Suppressor macrophage treated with lipopolysaccharide for 1 hour (primary cell): ENCODE measurements around the gene NOL11.
"Not testable (repeated sequence)": the region's sequence is repeated elsewhere in the genome, so short reads cannot be mapped to it uniquely, and the experiment has no call there.

Experiments used
- DNase-seq, 3 donors: peaks; one replicate each; pipeline ENCODE4 v3.0.0-alpha.2; 2020 to 2022

NOL11 gene

DNA sequence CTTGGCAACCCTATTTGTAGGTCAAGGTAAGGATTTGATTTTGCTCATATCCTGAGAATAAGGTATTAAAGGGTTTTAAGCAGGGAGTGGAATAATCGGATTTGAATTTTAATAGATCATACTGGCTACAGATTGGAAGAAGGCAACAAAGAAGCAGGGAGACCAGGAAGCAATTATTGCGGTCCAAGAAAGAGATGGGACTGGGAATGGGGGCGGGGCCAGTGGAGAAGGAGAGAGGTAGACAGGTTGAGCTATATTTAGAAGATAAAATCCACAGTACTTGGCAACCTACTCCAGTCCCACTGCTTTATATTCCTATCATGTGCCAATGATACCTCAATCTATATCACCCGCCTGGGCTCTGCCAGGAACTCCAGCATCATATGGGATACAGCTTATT lies 5.8 kb upstream of the NOL11 start:
- no peak for DNase-seq

DNA sequence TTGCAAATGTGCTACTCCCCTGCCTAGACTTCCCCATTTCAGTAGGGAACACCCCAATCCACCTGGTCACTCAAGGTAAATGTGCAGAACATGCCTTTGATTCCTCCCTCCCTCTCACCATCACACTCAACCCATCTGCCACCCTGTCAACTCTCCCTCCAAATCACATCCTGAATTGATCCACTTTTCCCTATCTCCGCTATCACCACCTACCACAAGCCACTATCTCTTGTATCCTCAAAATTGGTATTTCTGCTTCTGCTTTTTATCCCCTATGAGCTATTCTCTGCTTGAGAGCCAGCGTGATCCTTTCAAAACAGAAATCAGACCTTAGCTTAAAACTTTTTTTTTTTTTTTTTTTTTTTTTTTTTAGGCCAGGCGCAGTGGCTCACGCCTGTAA lies 5.4 kb upstream of the NOL11 start:
- DNase-seq, result no peak

DNA sequence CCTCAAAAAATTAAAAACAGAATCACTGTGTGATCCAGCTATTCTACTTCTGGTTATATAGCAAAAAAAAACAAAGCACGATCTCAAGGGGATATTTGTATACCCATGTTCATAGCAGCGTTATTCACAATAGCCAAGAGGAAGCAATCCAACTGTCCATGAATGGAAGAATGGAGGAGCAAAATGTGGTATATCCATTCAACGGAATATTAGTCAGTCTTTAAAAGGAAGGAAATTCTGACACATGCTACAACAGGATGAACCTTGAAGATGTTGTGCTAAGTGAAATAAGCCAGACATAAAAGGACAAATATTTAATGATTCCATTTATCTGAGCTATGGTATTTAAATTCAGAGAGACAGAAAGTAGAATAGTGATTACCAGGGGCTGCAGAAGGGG lies 4.6 kb upstream of the NOL11 start:
- no peak for DNase-seq

DNA sequence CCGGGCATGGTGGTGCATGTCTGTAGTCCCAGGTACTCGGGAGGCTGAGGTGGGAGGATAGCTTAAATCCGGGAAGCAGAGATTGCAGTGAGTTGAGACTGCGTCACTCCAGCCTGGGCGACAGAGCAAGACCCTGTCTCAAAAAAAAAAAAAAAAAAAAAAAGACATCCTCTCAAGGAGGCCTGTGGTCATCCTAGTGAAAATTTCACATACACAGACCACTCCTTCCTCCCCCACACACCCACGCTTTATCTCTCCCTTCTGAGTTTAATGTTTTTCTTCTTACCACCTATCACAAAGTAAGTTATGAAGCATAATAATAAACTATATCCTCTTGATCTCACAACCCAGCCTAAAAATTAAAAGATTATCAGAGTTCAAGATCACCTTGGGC lies 1.3 kb upstream of the NOL11 start:
- no peak for DNase-seq

DNA sequence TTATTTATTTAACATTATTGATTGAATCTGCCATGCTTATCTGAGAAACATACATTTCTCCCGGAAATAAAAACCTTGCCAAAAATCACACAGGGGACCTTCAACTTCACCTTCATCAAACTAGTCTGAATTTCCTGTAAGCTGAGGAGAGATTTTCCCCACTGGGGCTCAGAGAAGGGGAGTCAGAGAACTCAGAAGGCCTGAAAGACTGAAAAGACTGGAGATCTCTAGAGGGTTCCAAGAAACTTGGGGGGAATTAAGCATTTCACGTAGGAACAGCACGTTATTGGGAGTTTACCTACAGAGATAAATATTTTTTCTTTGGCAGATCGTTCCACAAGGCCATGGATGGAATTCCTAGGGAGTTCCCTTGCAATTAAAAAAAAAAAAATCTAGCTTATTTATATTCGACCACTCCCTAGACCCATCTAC lies 528 bp upstream of the NOL11 start:
- peak in 1 of 3 donors; percentile 15 for DNase-seq

DNA sequence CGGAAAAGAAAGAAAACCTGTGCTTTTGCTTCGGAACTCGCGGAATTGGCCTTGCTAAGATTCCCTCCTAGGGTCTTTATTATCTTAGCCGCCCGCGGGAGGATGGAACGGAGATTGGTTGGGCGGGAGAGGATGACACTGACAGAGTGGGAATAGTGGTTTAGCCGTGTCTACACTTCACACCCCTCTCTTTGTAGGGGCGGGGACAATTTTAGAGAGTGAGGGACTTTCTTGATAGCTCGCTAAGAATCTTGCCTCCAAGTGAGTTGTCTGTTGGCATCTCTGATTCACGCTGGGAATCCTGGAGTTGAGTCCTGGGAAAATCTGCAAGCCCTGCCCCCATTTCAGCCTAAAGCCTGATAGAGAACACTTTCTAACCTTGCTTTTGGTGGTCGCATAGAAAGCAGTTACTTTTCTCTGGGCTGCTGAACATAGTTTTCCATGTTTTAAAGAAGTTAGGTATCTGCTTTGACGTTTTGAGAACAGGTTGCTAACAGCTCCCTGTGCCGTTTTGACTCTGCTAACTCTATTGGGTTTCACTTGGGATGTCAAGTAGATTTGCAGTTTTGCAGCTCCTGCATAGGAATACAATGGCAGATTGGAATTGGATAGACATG lies 697 bp downstream of the NOL11 start:
- DNase-seq, result peak; percentile 66 to 76 (median 71)

DNA sequence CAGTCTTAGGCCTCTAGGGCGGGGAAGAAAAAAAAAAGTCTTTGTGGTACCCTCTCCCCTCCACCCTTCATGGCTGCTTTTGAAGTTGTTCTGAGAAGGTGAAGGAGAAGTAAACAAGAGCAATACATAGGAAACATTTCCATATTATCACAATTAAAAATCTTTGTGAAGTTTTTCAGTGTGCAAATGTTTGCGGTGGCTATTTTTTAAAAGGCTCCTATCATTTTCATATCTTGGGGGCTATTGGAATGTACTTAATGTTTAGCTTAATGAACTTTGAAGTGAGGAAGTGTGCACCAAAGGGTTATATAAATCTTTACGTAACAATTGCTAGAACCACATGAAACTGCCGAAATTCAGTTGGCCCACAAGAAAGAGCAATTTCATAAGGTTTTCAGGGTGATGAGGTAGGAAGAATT lies 7.6 kb downstream of the NOL11 start:
- no peak for DNase-seq

DNA sequence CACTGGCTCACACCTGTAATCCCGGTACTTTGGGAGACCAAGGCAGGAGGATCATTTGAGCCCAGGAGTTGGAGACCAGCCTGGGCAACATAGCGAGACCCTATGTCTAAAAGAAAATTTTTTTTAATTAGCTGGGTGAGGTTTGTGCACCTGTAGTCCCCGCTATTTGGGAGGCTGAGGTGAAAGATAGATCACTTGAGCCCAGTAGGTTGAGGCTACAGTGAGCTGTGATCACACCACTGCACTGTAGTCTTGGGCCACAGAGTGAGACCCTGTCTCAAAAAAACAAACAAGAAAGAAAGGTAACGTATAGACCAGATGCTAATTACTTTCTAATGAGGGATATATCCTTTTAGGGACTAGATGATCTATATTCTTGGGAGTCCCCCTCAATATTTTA lies 8.1 kb downstream of the NOL11 start:
- DNase-seq, result no peak

DNA sequence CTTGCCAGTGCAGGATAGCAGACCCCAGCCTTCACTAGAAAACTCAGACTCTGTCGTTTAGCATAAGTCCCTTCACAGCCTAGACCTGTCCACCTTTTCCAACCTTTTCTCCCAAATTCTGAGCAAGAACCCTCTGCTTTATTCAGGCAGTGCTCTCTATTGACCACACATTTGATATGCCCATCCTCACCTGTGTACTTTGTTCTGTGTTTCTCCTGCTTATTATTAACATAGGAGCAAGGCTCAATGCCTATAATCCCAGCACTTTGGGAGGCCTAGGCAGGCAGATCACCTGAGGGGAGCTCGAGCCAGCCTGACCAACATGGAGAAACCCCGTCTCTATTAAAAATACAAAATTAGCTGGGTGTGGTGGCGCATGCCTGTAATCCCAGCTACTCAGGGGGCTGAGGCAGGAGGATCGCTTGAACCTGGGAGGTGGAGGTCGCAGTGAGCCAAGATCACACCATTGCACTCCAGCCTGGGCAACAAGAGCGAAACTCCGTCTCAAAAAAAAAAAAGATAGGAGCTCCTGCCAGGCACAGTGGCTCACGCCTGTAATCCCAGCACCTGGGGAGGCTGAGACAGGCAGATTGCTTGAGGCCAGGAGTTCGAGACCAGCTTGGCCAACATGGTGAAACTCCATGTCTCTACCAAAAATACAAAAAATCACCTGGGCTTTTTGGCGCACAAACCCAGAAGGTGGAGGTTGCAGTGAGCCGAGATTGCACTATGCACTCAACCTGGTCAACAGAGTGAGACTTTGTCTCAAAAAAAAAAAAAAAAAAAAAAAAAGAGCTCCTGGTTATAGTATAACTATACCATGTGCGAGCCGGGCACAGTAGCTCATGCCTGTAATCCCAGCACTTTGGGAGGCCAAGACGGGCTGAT lies 9.7 kb downstream of the NOL11 start:
- DNase-seq, result not testable (repeated sequence)

DNA sequence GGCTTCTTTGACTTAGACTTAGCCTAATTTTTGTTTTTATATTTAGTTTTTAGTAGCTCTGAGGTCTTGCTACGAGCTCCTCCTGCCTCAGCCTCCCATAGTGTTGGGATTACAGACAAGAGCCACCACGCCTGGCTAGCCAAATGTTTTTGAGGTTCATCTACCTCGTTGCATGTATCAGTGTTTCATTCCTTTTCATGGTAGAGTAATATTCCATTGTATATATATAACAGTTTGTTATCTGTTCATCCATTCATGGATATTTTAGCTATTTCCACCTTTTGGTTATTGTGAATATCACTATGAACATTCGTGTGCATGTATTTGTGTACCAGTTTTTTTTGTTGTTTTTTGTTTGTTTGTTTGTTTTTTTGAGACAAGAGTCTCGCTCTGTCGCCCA lies 12.2 kb downstream of the NOL11 start:
- no peak for DNase-seq

DNA sequence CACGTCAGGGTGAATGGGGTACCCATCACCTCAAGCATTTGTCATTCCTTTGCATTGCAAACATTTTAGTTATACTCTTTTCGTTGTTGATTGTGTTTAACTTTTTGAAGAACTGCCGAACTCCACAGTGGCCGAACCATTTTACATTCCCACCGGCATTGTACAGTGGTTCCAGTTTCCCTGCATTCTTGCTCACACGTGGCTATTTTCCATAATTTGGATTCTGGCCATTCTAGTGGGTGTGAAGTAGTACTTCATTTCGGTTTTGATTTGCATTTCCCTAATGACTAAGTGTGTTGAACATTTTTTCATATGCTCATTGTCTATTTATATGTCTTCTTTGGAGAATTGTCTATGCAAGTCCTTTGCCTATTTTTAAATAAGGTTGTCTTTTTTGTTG lies 13.0 kb downstream of the NOL11 start:
- no peak for DNase-seq

DNA sequence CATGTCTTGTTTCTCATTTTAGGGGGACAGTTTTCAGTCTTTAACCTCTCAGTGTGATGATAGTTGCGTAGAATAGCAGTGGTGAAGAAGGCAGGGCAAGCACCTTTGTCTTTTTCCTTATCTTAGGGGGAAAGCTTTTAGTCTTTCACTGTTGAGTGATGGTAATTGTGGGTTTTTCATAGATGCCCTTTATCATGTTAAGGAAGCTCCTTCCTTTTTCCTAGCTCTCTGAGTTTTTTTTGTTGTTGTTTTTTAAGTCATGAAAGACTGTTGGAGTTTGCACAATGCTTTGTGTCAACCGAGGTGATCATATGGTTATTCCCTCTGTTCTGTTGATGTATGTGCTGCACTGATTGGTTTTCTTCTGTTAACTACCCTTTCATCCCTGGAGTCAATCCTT lies 15.7 kb downstream of the NOL11 start:
- no peak for DNase-seq

DNA sequence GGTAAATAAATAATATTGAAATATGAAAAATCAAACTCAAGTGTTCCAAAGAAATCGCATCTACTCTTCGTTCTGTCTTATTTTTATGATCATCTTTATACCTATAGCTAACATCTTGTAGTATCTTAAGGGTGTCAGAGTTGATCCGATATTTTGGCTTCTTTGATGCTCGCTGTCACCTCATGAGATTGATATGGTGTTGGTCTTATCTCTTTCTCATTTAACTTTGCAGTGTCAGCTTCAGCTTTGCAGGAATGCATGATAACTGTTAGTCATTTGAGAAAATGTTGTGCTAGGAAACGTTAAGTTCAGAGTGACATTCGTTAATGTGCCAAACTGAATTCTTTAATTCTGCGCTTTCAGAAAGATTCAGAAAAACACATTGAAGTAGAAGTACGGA lies 19.4 kb downstream of the NOL11 start:
- DNase-seq, result no peak

DNA sequence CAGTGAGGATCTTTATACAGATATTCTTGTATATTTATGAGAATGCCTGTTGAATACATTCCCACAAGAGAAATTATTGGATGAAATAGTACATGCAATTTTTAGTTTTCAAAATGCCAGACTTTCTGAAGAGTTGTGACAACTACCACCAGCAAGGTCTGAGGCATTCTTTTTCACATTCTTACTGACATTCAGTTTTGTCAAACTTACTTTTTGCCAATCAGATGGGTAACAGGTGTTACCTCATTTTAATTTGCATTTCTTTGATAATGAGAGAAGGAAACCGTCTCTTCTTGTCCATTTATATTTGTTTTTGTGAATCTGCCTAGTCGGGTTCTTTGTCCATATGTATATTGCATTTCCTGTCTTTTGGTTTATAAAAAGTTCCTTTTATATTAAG lies 24.3 kb downstream of the NOL11 start:
- DNase-seq, result no peak

DNA sequence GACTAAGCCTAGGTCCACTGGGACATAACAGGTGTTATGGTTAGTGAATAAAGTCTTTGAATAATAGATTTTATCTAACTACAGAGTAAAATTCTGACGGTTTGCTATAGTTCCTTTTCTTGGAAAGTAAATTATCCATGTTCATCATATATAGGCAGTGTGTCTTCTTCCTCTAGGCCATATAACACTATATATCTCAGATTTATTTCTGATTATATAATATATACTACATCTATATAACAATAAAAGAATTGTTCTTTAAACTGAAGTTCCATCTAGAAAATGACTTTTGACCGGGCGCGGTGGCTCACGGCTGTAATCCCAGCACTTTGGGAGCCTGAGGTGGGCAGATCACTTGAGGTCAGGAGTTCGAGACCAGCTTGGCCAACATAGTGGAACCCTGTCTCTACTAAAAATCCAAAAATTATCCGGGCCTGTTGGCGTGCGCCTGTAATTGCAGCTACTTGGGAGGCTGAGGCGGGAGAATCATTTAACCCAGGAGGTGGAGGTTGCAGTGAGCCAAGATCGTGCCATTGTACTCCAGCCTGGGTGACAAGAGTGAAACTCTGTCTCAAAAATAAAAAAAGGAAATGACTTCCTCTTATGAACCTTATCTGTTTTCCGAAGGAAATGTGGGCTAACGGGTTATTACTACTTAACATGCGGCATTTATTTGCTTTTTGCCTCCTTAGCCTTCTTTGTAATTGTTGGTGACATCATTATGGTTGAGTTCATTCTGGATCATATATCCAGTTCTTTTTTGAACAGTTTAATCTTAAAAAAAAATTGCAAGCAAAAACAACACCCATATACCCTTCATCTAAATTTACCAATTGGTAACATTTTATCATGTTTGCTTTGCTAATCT lies 29.2 kb downstream of the NOL11 start:
- no peak for DNase-seq

DNA sequence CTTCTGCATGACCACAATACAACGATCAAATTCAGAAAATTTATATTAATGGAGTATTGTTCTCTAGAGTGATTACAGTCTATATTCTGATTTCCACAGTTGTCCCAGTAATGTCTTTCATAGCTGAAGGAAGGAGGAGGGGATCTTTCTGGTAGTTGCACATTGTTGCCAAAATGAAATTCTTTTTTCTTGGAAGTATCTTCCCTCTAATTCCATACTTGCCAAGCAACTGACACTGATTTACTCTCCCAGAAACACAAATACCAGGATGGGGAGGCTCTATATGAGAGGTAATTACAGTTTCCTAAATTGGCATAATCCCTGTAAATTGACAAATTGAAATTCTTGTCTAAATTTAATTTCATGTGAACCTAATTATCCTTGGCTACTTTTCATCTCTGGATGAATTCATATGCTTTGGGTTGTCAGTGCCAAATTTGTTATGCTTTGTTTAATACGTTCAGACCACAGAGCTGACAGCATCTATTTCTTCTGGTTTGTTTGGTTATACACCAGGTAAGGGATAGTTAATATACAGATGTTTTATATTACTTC lies 30.0 kb downstream of the NOL11 start:
- no peak for DNase-seq

DNA sequence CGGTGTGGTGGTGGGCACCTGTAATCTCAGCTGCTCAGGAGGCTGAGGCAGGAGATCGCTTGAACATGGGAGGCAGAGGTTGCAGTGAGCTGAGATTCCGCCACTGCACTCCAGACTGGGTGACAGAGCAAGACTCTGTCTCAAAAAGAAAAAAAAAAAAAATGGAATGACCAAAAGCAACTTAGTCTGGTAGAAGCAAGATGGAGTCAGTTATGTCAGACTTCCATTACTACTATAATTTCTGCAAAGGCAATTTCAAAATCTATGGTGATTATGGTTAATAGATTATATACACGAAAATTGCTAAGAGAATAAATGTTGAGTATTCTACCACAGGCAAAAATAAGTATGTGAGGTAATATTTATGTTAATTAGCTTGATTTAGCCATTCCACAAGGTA lies 32.3 kb downstream of the NOL11 start:
- no peak for DNase-seq

DNA sequence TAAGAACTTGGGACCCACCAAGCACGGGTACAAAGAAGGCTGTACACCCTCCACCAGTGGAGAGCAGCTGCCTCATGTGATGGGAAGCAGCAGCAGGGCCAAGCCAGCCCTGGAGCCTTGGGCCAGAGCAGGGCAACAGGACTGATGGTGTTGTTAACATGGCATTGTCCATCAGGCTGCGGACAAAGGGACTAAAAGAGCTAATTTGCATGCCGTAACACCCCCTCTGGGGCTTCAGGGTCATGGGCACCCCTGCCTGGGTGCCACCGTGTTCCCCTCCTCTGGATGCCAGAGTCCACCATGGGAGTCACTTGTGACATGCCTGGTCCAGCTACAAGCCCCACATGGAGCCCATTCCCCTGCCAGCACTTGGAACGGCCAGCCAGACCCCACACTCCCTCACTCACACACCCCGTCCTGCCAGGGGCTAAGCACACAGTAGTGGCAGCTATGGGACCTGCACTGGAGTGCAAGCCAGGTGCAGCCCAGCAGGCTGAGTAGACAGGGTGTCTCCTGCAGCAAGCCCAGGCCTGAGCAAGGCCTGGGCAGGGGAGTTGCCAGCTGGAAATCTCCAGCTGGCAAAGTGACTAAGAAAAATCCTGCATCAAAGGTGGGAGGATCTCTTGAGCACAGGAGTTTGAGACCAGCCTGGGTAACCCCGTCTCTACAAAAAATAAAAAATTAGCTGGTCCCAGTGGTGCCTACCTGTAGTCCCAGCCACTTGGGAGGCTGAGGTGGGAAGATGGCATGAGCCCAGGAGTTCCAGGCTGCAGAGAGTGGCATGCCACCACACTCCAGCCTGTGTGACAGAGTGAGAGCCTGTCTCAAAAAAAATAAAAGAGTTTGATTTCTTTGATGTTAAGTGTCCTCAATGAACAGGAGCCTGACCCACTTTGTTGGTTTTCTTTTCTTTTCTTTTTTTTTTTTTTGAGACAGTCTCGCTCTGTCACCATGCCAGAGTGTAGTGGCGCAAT lies 33.7 kb downstream of the NOL11 start:
- DNase-seq, result no peak

DNA sequence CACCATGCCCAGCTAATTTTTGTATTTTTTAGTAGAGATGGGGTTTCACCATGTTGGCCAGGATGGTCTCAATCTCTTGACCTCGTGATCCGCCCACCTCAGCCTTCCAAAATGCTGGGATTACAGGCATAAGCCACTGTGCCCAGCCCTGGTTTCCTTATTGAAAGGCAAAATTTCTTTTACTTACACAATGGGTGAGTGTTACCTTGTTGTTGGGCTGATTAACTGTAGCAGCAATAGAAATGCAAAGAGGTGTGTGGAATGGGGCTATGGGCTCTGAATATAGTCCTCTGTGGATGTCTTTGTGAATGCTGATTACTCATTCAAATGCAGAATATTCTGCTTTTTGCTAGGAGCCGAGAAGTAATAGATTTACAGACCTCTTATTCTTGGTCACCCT lies 34.4 kb downstream of the NOL11 start:
- not testable (repeated sequence) for DNase-seq

DNA sequence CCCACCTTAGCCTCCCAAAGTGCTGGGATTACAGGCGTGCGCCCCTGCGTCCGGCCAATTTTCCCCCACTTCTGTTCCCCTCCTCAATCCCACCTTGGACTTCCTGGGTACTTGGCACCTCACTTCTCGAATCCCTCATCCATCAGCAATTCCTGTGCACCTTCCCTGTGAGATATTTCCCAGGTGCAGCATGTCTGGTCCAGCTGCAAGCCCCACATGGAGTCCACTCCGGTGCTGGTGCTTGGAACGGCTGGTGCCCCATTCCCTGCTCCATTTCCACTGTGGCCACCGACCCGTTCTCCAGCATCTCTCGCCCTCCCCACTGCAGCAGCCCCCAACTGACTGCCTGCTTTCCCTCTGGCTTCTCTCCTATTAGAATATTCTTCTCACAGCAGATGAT lies 35.3 kb downstream of the NOL11 start:
- no peak for DNase-seq

DNA sequence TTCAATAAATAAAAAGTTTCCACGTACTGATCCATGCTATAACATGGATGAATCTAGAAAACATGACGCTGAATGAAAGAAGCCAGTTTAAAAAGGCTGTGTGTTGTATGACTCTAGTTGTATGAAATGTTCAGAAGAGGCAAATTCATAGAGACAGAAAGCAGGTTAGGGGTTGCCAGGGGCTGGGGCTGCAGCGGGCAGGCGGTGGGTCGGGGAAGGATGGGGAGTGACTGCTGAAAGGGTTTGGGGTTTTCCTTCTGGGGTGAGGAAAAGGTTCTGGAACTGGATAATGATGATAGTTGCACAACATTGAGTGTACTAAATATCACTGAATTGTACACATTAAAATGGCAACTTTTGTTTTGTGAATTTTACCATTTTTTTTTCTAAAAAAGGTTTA lies 36.3 kb downstream of the NOL11 start:
- DNase-seq, result no peak

DNA sequence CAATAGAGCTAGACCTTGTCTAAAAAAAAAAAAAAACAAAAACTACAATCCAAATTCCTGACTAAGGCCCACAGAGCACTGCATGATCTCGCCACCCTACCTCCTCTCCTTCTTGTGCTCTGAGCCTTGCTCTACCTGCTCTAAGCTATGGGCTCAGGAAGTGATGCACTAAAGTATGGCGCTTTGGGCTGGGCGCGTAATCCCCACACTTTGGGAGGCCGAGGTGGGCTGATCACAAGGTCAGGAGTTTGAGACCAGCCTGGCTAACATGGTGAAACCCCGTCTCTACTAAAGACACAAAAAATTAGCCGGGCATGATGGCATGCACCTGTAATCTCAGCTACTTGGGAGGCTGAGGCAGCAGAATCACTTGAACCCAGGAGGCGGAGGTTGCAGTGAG lies 37.0 kb downstream of the NOL11 start:
- DNase-seq, result not testable (repeated sequence)
